Neural cell (in vitro differentiated cells): Measurements from ENCODE around the gene ALDOA. TPM values are rescaled to one million over a fixed set of nuclear protein-coding genes. Genes with fewer than 3 reads are reported as not detected.

ENCODE experiments used
- H2AFZ ChIP-seq: fragments of 200-600, 300-800 bp; sonication (generic), shearing (Covaris generic); 2 replicates; pipeline ENCODE4 v1.6.0; 2014; ENCODE audit warnings: low read depth, mild to moderate bottlenecking, antibody characterized with exemption, low read length, moderate library complexity
- H3F3A ChIP-seq: fragments of 200-600 bp; shearing (Covaris generic); 2 replicates; pipeline ENCODE4 v1.6.1; 2016; ENCODE audit warnings: mild to moderate bottlenecking, moderate library complexity, mixed read lengths, antibody characterized with exemption, low read length; ENCODE audit not compliant: insufficient read depth, poor library complexity, severe bottlenecking
- H3K27ac ChIP-seq: fragments of 200-600, 300-800 bp; sonication (generic), shearing (Covaris generic); 2 replicates; pipeline ENCODE4 v1.5.1; 2014; ENCODE audit warnings: mild to moderate bottlenecking, low read length, moderate library complexity
- H3K27me3 ChIP-seq: fragments of 300-800, 200-600 bp; sonication (generic), shearing (Covaris generic); 2 replicates; pipeline ENCODE4 v1.6.0; 2014; ENCODE audit warnings: mild to moderate bottlenecking, low read depth, low read length, moderate library complexity; ENCODE audit not compliant: insufficient read depth
- H3K36me3 ChIP-seq: fragments of 300-800, 200-600 bp; sonication (generic), shearing (Covaris generic); 2 replicates; pipeline ENCODE4 v1.5.1; 2014; ENCODE audit warnings: mild to moderate bottlenecking, antibody characterized with exemption, low read length, moderate library complexity; ENCODE audit not compliant: insufficient read depth
- H3K4me2 ChIP-seq: fragments of 300-800, 200-600 bp; sonication (generic), shearing (Covaris generic); 2 replicates; pipeline ENCODE4 v1.6.0; 2014; ENCODE audit warnings: mild to moderate bottlenecking, low read length
- H3K4me3 ChIP-seq: fragments of 300-800, 200-600 bp; sonication (generic), shearing (Covaris generic); 2 replicates; pipeline ENCODE4 v1.5.1; 2014; ENCODE audit warnings: mild to moderate bottlenecking, low read length, moderate library complexity
- H3K79me2 ChIP-seq: fragments of 200-600 bp; shearing (Covaris generic); replicated peaks from 2 replicates; pipeline ENCODE4 v1.6.0; 2014; ENCODE audit warnings: mild to moderate bottlenecking, low read length, moderate library complexity; ENCODE audit not compliant: insufficient read depth
- H3K9ac ChIP-seq: fragments of 300-800, 200-600 bp; sonication (generic), shearing (Covaris generic); 2 replicates; pipeline ENCODE4 v1.6.1; 2016; ENCODE audit warnings: mild to moderate bottlenecking, low read length, mixed read lengths
- H3K9me2 ChIP-seq: fragments of 200-600 bp; shearing (Covaris generic); 2 replicates; pipeline ENCODE4 v1.6.1; 2016; ENCODE audit warnings: mild to moderate bottlenecking, low read length, mixed read lengths; ENCODE audit not compliant: insufficient read depth
- H3K9me3 ChIP-seq: fragments of 200-600, 300-800 bp; sonication (generic), shearing (Covaris generic); 2 replicates; pipeline ENCODE4 v1.6.1; 2016; ENCODE audit warnings: mild to moderate bottlenecking, mixed run types, low read length, moderate library complexity, mixed read lengths
- H4K20me1 ChIP-seq: fragments of 200-600 bp; shearing (Covaris generic); 2 replicates; pipeline ENCODE4 v1.6.1; 2016; ENCODE audit warnings: mild to moderate bottlenecking, mixed run types; ENCODE audit not compliant: insufficient read depth
- EP300 ChIP-seq: fragments of 450-650 bp; conservative IDR thresholded peaks from 2 replicates; pipeline ENCODE4 v1.6.1; 2014; ENCODE audit warnings: antibody characterized with exemption, mild to moderate bottlenecking, moderate library complexity; ENCODE audit not compliant: poor library complexity, severe bottlenecking
- EZH2 ChIP-seq: fragments of 200-600, 300-800 bp; shearing (Covaris generic), sonication (generic); IDR thresholded peaks from 2 replicates; pipeline ENCODE4 v1.6.1; 2014; ENCODE audit warnings: antibody characterized with exemption, low read length, borderline replicate concordance, mild to moderate bottlenecking; ENCODE audit not compliant: insufficient read depth, poor library complexity, severe bottlenecking
- MXI1 ChIP-seq: fragments of 450-650 bp; conservative IDR thresholded peaks from 2 replicates; pipeline ENCODE4 v1.6.1; 2014; ENCODE audit warnings: antibody characterized with exemption, mild to moderate bottlenecking; ENCODE audit not compliant: poor library complexity, severe bottlenecking
- POLR2AphosphoS5 ChIP-seq: IDR thresholded peaks from 2 replicates; pipeline ENCODE4 v1.6.1; 2012
- RAD21 ChIP-seq: fragments of 450-650 bp; conservative IDR thresholded peaks from 2 replicates; pipeline ENCODE4 v1.6.1; 2014; ENCODE audit warnings: antibody characterized with exemption, mild to moderate bottlenecking, moderate library complexity
- SMC3 ChIP-seq: fragments of 450-650 bp; conservative IDR thresholded peaks from 2 replicates; pipeline ENCODE4 v1.6.1; 2014; ENCODE audit warnings: antibody characterized with exemption, mild to moderate bottlenecking, moderate library complexity; ENCODE audit not compliant: poor library complexity
- TAF1 ChIP-seq: IDR thresholded peaks from 2 replicates; pipeline ENCODE4 v1.6.1; 2012; ENCODE audit warnings: low read depth
- polyA plus RNA-seq: library from polyadenylated mRNA; depleted of rRNA; stranded (reverse); fragments of >200 nt; gene quantifications from 2 replicates; pipeline ENCODE4 v1.2.3, GENCODE V29; 2014
- TF ChIP-seq, protein P1 (sequence below): IDR thresholded peaks from 2 replicates; pipeline ENCODE4 v1.6.1; 2012; ENCODE audit warnings: borderline replicate concordance
- TF ChIP-seq, protein P2 (sequence below): fragments of 450-650 bp; IDR thresholded peaks from 2 replicates; pipeline ENCODE4 v1.5.1; 2014; ENCODE audit warnings: antibody characterized with exemption, mild to moderate bottlenecking, moderate library complexity; ENCODE audit not compliant: poor library complexity, severe bottlenecking

ALDOA gene
- polyA plus RNA-seq, 1 donor from 2014 or later, result 59.3 TPM

DNA sequence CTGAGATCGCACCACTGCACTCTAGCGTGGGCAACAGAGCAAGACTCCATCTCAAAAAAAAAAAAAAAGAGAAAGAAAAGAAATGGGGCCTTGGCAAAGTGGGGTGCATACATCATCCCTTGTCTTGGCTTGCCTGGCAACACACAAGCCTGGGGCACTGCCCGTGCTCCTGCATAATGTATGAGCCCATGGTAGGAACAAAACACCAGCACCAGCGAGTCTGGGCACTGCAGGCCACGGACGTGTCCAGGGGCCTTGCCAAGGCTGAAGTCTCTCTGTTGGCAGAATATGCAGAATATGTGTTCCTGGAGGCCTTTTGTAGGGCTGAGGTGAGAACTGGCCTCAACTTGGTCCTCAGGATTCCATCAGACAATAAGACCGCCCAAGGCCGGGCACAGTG is 15.7 kb upstream of the ALDOA start:
- no peaks in the 10 kb centered on the region for H3K27me3 ChIP-seq
- H3K9me2 ChIP-seq, result no peaks in the 10 kb centered on the region
- no peak overlapping the region for H2AFZ ChIP-seq
- H3K79me2 ChIP-seq, result peaks cover 10% of the 10 kb centered on the region
- H3K9me3 ChIP-seq, result no peaks in the 10 kb centered on the region
- no peaks in the 10 kb centered on the region for H3F3A ChIP-seq
- no peak overlapping the region for H3K4me2 ChIP-seq
- H4K20me1 ChIP-seq, result no peaks in the 10 kb centered on the region
- H3K9ac ChIP-seq, result no peak overlapping the region
- TF ChIP-seq TAF1, result no peak
- TF ChIP-seq, protein P1, sequence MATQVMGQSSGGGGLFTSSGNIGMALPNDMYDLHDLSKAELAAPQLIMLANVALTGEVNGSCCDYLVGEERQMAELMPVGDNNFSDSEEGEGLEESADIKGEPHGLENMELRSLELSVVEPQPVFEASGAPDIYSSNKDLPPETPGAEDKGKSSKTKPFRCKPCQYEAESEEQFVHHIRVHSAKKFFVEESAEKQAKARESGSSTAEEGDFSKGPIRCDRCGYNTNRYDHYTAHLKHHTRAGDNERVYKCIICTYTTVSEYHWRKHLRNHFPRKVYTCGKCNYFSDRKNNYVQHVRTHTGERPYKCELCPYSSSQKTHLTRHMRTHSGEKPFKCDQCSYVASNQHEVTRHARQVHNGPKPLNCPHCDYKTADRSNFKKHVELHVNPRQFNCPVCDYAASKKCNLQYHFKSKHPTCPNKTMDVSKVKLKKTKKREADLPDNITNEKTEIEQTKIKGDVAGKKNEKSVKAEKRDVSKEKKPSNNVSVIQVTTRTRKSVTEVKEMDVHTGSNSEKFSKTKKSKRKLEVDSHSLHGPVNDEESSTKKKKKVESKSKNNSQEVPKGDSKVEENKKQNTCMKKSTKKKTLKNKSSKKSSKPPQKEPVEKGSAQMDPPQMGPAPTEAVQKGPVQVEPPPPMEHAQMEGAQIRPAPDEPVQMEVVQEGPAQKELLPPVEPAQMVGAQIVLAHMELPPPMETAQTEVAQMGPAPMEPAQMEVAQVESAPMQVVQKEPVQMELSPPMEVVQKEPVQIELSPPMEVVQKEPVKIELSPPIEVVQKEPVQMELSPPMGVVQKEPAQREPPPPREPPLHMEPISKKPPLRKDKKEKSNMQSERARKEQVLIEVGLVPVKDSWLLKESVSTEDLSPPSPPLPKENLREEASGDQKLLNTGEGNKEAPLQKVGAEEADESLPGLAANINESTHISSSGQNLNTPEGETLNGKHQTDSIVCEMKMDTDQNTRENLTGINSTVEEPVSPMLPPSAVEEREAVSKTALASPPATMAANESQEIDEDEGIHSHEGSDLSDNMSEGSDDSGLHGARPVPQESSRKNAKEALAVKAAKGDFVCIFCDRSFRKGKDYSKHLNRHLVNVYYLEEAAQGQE, result no peak
- TF ChIP-seq SMC3, result no peak
- TF ChIP-seq, protein P2, sequence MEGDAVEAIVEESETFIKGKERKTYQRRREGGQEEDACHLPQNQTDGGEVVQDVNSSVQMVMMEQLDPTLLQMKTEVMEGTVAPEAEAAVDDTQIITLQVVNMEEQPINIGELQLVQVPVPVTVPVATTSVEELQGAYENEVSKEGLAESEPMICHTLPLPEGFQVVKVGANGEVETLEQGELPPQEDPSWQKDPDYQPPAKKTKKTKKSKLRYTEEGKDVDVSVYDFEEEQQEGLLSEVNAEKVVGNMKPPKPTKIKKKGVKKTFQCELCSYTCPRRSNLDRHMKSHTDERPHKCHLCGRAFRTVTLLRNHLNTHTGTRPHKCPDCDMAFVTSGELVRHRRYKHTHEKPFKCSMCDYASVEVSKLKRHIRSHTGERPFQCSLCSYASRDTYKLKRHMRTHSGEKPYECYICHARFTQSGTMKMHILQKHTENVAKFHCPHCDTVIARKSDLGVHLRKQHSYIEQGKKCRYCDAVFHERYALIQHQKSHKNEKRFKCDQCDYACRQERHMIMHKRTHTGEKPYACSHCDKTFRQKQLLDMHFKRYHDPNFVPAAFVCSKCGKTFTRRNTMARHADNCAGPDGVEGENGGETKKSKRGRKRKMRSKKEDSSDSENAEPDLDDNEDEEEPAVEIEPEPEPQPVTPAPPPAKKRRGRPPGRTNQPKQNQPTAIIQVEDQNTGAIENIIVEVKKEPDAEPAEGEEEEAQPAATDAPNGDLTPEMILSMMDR, result no peak
- TF ChIP-seq RAD21, result no peak
- no peak for TF ChIP-seq EZH2
- TF ChIP-seq MXI1, result no peak
- no peak for TF ChIP-seq EP300
- no peak for TF ChIP-seq POLR2AphosphoS5
- H3K27ac ChIP-seq, result no peak overlapping the region
- no peaks in the 10 kb centered on the region for H3K36me3 ChIP-seq
- no peak overlapping the region for H3K4me3 ChIP-seq

DNA sequence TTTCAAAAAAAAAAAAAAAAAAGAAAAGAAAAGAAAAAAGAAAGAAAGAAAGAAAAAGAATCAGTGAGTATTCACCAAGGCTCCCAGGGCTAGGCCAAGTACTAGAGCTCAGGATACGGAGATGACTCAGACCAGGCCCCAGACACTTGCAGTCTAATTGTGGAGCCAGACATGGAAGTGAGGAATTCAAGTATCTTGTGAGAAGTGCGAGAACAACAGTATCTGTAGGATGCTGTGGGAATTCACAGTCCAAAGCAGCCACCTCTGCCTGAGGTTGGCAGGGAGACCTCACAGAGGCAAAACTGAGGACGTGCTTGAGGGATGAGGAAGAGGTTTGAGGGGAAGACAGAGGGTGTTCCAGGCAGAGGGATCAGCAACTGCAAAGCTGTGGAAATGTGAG is 14.0 kb upstream of the ALDOA start:
- H2AFZ ChIP-seq, result no peak overlapping the region
- peaks cover 10% of the 10 kb centered on the region for H3K79me2 ChIP-seq
- H3K9ac ChIP-seq, result no peak overlapping the region
- no peaks in the 10 kb centered on the region for H3F3A ChIP-seq
- no peaks in the 10 kb centered on the region for H4K20me1 ChIP-seq
- H3K9me2 ChIP-seq, result no peaks in the 10 kb centered on the region
- TF ChIP-seq TAF1 (no peak), RAD21 (no peak), EP300 (no peak), EZH2 (no peak), MXI1 (no peak), POLR2AphosphoS5 (no peak), SMC3 (no peak)
- TF ChIP-seq, protein P2, result no peak
- TF ChIP-seq, protein P1, result no peak
- H3K4me2 ChIP-seq, result no peak overlapping the region
- no peaks in the 10 kb centered on the region for H3K27me3 ChIP-seq
- H3K4me3 ChIP-seq, result no peak overlapping the region
- H3K27ac ChIP-seq, result no peak overlapping the region
- no peaks in the 10 kb centered on the region for H3K36me3 ChIP-seq
- no peaks in the 10 kb centered on the region for H3K9me3 ChIP-seq
